Colon (tissue), 2 donors: ENCODE measurements around the gene CEP19.
A peak's percentile ranks its signal among the peaks of the same experiment; 100 is the strongest.
"Not testable (repeated sequence)": the region's sequence is repeated elsewhere in the genome, so short reads cannot be mapped to it uniquely, and the experiment has no call there.

Experiments used
- FAIRE-seq: peaks from 2 replicates; lab custom pipeline; 2012; peaks lifted over from hg19 to GRCh38; lab: Jason Lieb, UNC
- donor health status: control.
- donor health status: control.

CEP19 gene, protein sequence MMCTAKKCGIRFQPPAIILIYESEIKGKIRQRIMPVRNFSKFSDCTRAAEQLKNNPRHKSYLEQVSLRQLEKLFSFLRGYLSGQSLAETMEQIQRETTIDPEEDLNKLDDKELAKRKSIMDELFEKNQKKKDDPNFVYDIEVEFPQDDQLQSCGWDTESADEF

GRCh38 chr3:196711838-196712513, at the start of gene CEP19, which contains the start of gene PIGX:
Gene CEP19, minus strand, starts transcription at chr3:196712250. Its CDS starts 3,593 bp downstream, at chr3:196708657.
Gene PIGX, plus strand, starts transcription at chr3:196712377.
- no peak for FAIRE-seq

DNA sequence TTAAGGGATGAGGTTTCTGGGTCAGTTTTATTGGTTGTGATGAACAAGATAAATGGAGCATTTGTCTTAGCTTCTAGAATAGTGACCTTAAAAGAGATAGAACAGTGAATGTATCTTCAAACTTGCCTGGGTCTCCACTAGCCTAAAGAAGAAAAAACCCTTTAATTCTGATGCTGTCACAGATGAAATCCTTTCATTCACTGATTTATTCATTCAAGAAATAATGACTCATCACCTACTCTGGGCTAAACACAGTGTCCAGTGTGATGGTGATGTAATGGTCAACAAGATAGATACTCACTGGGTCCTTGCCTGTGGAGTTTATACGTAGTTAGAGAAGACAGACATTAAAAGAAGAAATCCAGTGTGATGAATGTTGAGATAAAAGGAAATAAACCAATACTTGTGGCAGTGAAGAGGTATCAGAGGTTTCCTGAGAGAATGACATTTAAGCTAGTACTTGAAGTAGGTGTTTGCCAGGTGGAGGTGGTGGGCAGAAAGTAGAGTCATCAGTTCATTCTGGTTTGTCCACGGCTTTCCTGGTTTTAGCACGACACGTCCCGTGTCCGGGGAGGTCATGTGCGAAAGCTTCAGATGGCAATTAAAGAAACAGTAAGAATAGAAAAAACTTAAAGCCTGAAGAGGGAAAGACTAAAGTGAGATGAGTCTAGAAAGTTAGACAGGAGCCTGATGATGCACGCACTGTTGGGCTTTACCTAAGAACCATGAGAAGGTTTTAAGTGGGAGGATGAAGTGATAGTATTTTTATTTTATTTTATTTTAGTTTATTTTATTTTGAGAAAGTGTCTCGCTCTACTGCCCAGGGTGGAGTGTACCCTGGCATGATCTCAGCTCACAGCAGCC, 46.1 kb upstream of the CEP19 start:
- FAIRE-seq, result no peak

DNA sequence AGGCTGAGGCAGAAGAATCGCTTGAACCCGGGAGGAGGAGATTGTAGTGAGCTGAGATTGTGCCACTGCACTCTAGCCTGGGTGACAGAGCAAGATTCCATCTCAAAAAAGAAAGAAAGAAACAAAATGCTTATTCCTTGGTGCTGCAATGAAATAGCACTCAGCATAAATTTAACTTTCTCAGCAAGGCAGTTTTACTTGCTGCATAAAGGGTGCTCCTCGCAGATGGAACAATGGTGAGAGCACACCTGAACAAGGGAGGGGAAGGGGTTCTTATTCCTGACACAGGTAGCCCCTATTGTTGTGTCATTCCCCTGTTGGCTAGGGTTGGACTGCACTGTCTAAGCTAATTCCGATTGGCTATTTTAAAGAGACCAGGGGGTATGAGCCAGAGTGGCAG, 44.7 kb upstream of the CEP19 start:
- FAIRE-seq, result no peak

- no peak for FAIRE-seq
Observed at GRCh38 chr3:196754091-196754981, 42.3 kb upstream of the CEP19 start.

DNA sequence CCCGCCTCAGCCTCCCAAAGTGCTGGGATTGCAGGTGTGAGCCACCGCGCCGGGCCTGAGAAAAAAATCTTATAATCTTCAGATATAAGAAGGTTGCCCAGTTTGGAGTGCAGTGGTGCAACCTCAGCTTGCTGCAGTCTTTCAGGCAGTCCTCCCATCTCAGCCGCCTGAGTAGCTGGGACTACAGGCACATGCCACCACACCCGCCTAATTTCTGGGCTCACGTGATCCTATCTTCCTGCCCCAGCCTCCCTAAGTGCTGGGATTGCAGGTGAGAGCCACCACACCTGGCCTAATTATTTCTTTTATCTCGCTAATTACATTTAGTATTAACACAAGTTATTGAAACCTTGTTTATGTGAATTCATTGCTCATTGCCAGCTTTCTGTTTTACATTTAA, 41.2 kb upstream of the CEP19 start:
- no peak for FAIRE-seq

- FAIRE-seq, result no peak
Observed at GRCh38 chr3:196749125-196749524, 37.1 kb upstream of the CEP19 start.

DNA sequence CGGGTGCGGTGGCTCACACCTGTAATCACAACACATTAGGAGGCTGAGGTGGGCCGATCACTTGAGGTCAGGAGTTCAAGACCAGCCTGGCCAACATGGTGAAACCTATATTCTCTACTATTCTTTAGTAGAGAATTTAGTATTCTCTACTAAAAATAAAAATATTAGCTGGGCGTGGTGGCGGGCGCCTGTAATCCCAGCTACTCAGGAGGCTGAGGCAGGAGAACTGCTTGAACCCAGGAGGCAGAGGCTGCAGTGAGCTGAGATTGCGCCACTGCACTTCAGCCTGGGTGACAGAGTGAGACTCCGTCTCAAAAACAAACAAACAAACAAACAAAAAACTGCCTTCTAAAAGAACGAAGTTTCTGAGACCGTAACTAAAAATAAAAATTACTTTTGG, 31.5 kb upstream of the CEP19 start:
- FAIRE-seq, result not testable (repeated sequence)

DNA sequence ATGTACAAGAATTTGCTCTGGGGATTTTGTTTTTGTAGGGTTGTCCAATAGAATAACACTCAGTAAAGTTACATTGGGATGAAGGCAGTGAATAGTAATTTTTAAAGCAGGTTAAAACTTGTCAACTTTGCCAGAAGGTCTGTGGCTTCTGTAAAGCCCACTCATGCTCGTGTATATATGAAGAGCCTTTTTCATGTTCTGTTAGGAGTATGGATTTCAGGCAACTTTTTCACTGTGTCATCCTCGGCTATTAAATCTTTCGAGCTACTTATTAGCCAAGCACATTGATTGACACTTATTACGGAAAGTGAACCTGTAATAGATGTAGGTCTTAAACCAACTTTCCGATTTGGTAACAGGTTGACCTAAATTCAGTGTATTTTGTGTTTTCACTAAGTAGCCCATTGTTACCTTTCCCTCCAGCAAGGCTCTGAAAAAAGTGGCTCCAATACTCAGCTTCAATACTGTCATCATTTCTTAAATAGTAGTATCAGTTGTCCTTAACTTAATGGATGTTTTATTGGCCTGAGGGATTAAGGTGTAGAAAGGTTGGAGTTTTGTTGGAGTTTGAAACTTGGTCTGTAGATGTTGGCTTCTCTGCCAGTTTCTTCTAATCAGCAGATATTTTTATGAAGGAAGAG, 29.3 kb upstream of the CEP19 start:
- FAIRE-seq, result no peak

DNA sequence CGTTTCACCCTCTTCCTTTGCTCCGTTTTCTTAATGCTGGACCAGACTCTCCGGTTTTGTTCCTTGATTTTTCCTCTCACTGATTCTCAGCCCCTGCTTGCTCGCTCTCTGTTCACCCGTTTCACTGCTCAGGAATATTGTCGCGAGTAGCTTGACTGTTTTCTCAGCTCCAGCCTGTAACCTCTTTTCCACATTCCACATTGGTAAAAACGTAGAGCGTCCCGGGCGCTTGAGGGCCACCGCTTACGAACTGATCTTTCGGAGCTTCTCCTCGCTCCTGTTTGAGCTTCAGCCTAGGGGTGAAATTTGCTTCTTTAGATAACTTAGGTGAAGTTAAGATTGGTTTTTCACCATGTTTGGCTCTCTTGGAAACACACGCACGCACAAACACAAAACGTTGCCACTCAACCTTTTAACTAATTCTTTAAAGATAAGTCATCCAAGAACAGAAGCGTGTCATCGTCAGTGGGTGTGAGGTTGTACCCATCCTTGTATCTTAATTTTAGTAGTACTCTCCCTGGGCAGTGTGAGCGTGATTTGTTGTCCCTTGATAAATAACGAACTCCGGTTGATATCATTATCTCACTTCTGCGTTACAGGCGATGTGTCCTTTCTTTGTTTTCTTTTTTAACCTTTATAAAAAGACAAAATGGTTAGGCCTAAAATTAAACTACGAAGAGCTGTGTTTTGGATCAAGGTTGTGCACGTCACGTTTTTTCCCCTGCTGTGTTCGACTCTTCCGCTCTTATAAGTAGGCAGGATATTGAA, 28.6 kb upstream of the CEP19 start:
- no peak for FAIRE-seq

DNA sequence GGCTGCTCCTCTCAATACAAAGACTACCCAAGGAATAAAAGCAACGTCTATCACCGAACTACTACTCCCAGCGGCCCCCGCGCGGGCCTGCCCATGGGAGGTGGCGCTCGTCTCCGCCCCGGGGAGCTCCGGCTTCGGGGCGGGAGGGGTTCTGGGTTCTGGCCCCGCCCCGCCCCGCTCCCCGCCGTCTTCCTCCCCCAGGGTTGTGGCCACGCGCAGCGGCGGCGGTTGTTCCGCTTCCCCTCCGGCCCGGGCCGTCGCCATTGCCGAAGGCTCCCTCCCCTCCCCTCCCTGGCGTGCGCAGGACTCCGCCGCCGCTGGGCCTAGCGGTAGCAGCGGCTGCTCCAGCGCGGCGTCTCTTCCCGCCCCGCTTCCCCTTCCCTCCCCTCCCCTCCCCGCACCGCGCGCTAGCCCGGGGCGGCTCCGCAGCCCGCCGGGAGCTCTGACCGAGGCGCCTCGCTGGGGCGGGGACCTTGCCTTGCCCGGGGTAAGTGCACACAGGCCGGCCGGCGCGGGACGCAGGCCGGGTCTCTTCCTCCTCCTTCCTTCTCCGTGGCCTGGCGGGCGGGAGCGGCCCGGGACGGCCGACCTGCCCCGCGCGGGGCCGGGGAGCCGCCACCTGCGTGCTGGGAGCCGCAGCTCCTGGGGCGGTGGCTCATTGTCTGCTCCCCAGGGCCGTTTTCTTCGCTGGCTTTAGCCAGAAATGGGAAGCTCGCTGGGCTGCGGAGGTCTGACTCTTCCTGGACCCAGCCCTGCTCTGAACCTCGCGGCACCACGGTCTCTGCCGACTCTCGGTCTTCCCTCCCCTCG, 27.8 kb upstream of the CEP19 start, which contains the start of gene PAK2:
Gene PAK2 (plus strand): TSS at position 187 of the 810 bp plus-strand sequence. CDS start 42,790 bp downstream, outside the sequence.
- no peak for FAIRE-seq

DNA sequence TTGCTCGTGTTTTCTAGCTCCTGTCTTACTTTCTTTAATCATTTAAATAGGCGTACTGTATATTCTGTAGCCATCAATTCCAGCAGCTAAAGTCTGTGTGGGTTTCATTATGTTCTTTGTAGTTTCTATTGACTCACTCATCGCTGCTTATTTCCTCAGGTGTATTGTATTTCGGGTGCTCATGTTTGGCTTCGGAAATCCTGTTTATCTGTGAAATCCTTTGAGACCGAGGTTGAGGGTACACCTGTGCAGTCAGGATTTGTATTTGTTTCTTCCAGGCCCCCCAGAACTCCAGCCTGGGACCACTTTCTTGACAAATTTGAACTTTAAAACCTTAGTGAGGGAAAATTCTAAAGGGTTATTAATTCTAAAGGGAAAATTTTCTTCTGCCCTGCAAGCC, 25.6 kb upstream of the CEP19 start:
- FAIRE-seq, result no peak

- no peak for FAIRE-seq
Observed at GRCh38 chr3:196736670-196737374, 24.8 kb upstream of the CEP19 start.

DNA sequence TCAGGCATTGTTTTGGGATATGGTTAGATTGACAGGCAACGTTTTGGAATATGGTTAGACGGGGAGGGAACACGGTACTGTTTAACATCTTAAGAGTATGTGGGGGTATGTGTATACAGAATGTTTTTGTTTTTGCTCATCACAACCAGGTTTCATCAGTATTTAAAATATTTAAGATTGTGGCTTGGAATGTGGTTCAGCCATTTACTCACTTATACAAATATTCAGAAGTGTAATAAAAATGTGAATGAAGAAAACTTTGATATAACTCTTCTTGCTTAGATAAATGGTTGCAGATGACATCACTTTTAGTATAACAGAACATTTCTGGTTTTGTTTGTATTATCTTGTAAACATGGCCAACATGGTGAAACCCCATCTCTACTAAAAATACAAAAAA, 23.7 kb upstream of the CEP19 start:
- FAIRE-seq, result no peak

DNA sequence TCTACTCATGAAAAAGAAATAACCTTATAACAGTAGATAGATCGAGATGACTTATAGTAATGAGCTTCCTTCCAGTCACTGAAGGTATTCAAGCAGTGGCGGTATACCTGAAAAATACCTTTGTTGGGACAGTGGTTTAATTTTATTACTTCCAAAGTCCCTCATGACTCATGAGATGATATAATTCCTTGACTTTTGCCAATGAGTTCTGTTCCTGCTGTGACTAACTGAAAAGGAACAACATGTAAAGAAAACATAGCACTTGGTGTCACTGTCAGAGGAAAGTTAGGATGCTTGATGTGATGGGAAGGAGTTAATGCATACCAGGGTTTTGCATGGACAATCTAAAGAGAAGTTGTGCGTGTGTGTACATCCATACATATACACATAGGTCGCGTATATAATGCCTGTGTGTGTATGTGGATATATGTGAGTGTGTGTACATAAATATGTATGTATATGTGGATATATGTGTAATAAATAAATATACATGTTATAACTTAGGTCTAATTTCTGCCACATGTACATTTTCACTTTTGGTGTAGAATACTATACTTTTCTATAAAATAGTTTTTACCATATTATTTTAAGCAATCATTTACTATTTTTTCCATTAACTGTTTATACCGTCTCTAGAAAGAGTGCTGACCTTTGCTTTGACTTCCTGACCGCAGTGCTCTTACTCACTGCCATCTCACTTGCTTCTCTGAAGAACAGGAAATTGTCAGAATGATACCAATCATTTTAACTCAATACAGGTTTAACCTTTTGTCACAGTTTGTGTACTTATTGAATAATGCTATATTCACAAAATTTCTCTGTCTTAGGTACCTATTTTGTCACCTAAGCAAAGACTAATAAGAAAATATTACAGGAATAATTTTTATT, 15.0 kb upstream of the CEP19 start:
- peak; percentile 21 for FAIRE-seq

DNA sequence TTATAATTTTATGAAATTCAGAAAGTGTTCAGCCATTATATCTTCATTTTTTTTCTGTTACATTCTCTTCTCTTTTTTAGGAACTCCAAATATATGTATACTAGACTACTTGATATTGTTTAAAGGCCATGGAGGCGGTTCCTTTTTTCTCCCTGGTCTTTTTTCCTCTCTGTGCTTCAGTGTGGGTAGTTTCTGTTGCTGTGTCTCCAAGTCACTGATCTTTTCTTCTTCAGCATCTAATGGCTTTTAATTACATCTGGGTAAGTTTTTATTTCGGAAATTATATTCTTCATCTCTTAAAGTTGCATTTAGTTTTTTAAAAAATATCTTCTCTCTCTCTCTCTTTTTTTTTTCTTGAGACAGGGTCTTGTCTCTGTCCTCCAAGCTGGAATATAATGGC, 9.0 kb upstream of the CEP19 start:
- no peak for FAIRE-seq

DNA sequence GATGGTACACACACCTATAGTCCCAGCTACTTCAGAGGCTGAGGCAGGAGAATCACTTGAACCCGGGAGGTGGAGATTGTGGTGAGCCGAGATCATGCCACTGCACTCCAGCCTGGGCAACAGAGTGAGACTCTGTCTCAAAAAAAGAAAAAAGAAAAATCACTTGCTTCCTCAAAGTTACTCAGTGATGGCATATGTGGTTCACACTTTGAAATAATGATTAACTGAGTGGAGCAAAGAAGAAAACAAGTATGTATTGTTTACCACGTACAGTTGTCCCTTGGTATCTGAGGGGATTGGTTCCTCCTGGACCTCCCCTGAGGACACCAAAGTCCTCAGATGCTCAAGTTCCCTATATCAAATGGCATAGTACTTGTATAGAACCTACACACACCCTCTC, 5.1 kb upstream of the CEP19 start:
- FAIRE-seq, result not testable (repeated sequence)

DNA sequence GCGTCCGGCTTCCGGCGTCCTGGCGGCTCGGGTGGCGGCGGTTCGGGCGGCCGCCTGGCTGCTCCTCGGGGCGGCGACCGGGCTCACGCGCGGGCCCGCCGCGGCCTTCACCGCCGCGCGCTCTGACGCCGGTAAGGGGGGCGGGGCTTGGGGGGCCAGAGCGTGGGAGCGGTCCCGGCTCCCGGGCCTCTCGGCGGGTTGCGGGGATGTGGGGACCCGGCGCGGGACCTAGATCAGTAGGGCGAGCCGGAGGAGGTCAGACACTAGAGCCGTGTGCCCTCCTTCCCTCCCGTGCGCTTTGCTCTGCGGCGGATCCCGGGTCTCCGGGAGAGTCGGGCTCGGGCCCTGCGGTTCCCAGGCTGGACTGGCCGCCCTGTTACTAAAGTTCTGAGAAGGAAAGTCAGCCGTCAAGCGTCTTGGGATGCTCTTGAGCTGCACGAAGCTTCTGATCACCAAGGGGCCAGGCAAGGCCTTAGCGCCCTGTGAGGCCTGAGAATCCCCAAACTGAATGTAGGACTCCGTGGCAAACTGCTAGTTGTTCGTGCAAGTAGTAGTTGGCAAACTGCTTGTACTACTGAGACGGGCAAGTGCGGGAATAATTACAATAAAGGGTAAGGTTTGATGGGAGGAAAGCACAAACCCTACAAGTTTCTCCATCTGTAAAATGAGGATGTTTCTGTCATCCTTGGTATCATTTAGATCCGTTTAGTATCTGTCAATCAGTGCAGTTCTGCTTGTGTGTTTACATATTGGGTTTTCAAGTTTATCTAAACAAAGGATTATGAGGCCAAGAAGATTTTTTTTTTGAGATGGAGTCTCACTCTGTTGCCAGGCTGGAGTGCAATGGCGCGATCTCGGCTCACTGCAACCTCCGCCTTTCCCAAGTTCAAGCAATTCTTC, 714 bp upstream of the CEP19 start:
- FAIRE-seq, result no peak
